HG03196 (cell line): Measurements from ENCODE around the gene SAMM50.

Source experiments
- ATAC-seq: cut with Tn5 transposase; IDR thresholded peaks from one replicate; pipeline ENCODE4 v1.9.1; 2021; ENCODE audit not compliant: unreplicated experiment

The SAMM50 gene

GRCh38 chr22:43945632-43946383, 9.4 kb upstream of the SAMM50 start:
- no peak for ATAC-seq

GRCh38 chr22:43946384-43946667, 8.9 kb upstream of the SAMM50 start:
- ATAC-seq, result no peak

GRCh38 chr22:43948836-43949406, 6.3 kb upstream of the SAMM50 start:
- no peak for ATAC-seq

- no peak for ATAC-seq
These were observed 3.9 kb upstream of the SAMM50 start for GRCh38 chr22:43951391-43951790.

GRCh38 chr22:43951966-43952365, 3.3 kb upstream of the SAMM50 start:
- ATAC-seq, result no peak

- ATAC-seq, result no peak
These were observed 1.1 kb upstream of the SAMM50 start for GRCh38 chr22:43953988-43954785.

- ATAC-seq, result no peak
These were observed 891 bp downstream of the SAMM50 start for GRCh38 chr22:43955883-43956782.

- no peak for ATAC-seq
These were observed 1.7 kb downstream of the SAMM50 start for GRCh38 chr22:43956805-43957463.

GRCh38 chr22:43957871-43958270, 2.6 kb downstream of the SAMM50 start:
- no peak for ATAC-seq

GRCh38 chr22:43964314-43964857, 9.1 kb downstream of the SAMM50 start:
- ATAC-seq, result no peak

GRCh38 chr22:43967069-43967468, 11.8 kb downstream of the SAMM50 start:
- ATAC-seq, result no peak

GRCh38 chr22:43968614-43969013, 13.4 kb downstream of the SAMM50 start:
- ATAC-seq, result no peak

GRCh38 chr22:43969021-43969878, 14.0 kb downstream of the SAMM50 start:
- ATAC-seq, result no peak

GRCh38 chr22:43969989-43970755, 14.9 kb downstream of the SAMM50 start:
- ATAC-seq, result no peak

GRCh38 chr22:43971112-43971511, 15.9 kb downstream of the SAMM50 start:
- no peak for ATAC-seq

GRCh38 chr22:43972931-43973462, 17.8 kb downstream of the SAMM50 start:
- ATAC-seq, result no peak

- no peak for ATAC-seq
These were observed 18.8 kb downstream of the SAMM50 start for GRCh38 chr22:43974028-43974545.

GRCh38 chr22:43975041-43975440, 19.8 kb downstream of the SAMM50 start:
- no peak for ATAC-seq
